Activated CD4-positive, alpha-beta T cell treated with anti-CD3 and anti-CD28 coated beads for 1 hour (primary cell): ENCODE results near the gene TGDS.
"Not testable (repeated sequence)": the region's sequence is repeated elsewhere in the genome, so short reads cannot be mapped to it uniquely, and the experiment has no call there.

ENCODE experiments used
- DNase-seq: peaks from one replicate; pipeline ENCODE4 v3.0.0-alpha.2; 2020

Gene TGDS

DNA sequence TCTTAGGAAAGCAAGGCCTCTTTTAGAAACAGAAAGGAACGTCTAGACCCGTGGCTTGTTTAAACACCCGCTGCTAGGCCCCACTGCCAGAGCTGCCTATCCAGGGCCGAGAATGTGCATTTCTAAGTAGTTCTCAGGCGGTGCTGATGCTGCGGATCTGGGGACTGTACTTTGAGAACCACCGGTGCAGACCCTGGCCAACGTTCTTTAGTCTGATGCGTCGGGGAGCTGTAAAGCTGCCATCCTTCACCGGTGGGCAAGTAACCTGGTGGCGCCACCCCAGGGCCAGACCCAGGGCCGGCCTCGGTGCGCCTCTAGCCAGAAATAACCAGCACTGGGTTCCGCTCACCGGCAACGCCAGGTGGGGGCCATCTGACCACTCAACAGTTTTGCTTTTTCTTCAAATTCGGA, 47.1 kb downstream of the TGDS start:
- DNase-seq, result peak; percentile 30

DNA sequence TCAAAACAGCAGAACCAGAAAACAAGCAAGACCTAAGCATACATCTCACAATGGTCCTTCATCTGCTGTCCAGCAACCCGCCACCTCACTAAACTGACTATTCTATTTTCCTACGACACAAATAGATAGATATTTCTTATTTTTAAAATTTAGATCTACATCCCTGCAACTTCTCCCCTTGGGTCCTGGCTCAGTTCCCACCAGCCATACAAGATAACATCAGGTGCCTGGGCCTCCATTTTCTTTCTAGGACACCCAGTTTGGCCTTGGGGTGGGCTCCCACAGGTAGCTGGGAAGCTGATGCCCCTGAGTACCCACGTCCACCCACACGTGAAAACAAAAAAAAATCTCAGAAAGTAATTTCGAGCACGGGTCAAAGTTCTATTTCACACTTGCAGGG, 47.6 kb downstream of the TGDS start:
- DNase-seq, result no peak

- DNase-seq, result no peak
Measured at GRCh38 chr13:94546061-94546839, 49.7 kb downstream of the TGDS start.

- no peak for DNase-seq
Measured at GRCh38 chr13:94544922-94545321, 51.0 kb downstream of the TGDS start.

- DNase-seq, result no peak
Measured at GRCh38 chr13:94542917-94543316, 53.0 kb downstream of the TGDS start.

DNA sequence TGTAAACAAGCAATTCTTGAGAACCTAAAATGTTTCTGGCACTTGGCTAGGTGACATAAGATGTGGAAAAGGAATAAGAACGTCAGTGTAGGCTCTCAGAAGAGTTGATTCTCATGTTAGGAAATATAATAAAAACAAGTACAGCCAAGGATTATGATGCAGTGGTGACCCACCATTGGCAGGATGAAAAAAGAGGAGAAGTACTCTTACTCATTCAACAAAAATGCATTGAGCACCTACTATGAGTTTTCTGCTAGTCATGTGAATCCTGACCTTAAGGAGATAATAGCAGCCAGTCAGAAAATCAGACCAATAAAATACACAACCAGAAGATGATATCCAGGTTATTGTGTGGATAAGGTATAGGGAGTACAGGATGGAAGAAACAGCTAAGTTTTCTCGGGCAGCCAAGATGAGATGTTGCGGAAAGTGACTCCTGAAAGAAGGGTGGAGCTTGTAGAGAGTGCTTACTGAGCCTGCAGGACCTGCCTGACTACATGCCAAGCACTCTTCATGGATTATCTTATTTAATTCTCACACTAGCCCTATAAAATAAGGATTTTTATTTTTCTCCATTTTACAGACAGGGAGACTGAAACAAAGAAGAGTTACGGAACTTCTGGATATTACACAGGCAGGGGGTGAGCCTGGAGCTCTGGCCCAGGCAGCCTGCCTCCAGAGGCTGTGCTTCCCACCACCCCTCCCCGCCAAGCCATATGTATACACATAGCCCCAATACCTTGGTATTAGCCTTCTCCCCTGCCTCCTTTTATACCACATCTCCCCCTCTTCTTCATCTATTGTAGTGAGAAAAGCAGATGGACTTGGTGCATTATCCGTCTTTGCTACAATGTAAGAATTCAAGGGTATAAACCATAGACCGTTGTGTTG, 58.0 kb downstream of the TGDS start:
- DNase-seq, result no peak

- DNase-seq, result no peak
Measured at GRCh38 chr13:94535775-94536174, 60.2 kb downstream of the TGDS start.

- no peak for DNase-seq
Measured at GRCh38 chr13:94535231-94535630, 60.7 kb downstream of the TGDS start.

DNA sequence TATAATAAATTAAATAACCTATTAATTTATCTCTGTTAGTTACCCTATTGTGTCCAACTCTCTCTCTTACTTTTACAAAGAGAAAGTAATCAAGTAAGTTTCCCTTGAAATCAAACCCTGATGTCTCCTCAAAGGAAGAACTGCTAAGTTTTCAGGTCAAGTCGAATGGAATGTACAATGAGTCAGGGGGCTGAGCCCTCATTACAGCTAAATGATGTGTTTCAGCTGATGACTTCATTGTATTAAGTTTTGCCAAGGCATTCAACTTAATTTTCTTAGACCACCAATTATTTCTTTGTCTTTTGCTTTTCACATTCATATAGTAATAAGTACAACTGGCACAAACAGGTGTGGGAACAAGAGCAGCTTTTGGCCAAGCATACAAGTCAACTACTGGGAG, 61.8 kb downstream of the TGDS start:
- no peak for DNase-seq

- DNase-seq, result not testable (repeated sequence)
Measured at GRCh38 chr13:94532278-94532677, 63.7 kb downstream of the TGDS start.

- DNase-seq, result not testable (repeated sequence)
Measured at GRCh38 chr13:94526956-94527355, 69.0 kb downstream of the TGDS start.

GRCh38 chr13:94525781-94526180, 70.2 kb downstream of the TGDS start:
- DNase-seq, result no peak

DNA sequence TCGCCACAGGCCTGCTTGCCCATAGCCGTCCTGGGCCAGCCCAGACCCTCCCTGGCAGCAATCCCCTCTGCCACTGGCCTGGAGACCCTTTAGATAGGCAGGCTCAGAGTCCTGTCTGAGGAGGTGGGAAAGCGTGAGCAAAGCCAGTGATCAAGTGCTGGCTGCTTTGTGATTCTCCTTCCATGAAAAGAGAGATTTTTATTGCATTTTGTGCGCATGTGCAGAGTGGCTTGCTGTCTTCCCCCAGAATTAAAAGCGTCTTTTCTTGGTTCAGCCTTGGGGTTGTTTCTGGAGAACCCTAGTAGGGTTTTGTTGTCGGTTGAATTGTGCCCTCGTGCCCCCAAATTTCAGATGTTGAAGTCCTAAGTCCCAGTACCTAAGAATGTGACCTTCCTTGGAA, 71.5 kb downstream of the TGDS start:
- DNase-seq, result no peak
